Body of pancreas (tissue), 4 donors: ENCODE results near the gene CHPF2. TPM values are rescaled to one million over a fixed set of nuclear protein-coding genes. Genes with fewer than 3 reads are reported as not detected.
A peak's percentile ranks its signal among the peaks of the same experiment; 100 is the strongest.

Experiments
- ATAC-seq: fragments of 150-250 bp; one replicate; pipeline ENCODE4 v1.9.1; 2016
- DNase-seq, 4 donors: peaks; one replicate each; pipeline ENCODE4 v3.0.0-alpha.2; 2019
- H3K27ac ChIP-seq, 4 donors: fragments of 200-600 bp; sonication (generic); 1 replicate in 3 of 4; 2 replicates in 1 of 4; pipeline versions ENCODE4 v1.5.1 to v1.6.1; 2016 to 2019; ENCODE audit warnings: mild to moderate bottlenecking in 1 of 4, mixed read lengths in 1 of 4, moderate library complexity in 1 of 4
- H3K27me3 ChIP-seq, 2 donors: fragments of 200-600 bp; sonication (generic); one replicate each; pipeline ENCODE4 v1.6.0; 2016; ENCODE audit warnings: mild to moderate bottlenecking in 1 of 2
- H3K36me3 ChIP-seq, 2 donors: fragments of 200-600 bp; sonication (generic); replicated peaks in 1 of 2; 2 replicates each; pipeline ENCODE4 v1.5.1; 2016; ENCODE audit warnings: low read depth in 2 of 2; ENCODE audit not compliant: insufficient read depth in 1 of 2
- H3K4me1 ChIP-seq: fragments of 200-600 bp; sonication (generic); one replicate; pipeline ENCODE4 v1.6.0; 2016
- H3K4me3 ChIP-seq, 2 donors: fragments of 200-600 bp; sonication (generic); 1 replicate in 1 of 2; 2 replicates in 1 of 2; pipeline ENCODE4 v1.5.1; 2016 to 2019
- H3K9me3 ChIP-seq, 3 donors: fragments of 200-600 bp; sonication (generic); 1 replicate in 2 of 3; 2 replicates in 1 of 3; pipeline ENCODE4 v1.5.1; 2016
- POLR2A ChIP-seq, 3 donors: fragments of 450-650 bp; IDR thresholded peaks; one replicate each; pipeline ENCODE4 v1.6.1; 2016; ENCODE audit warnings: antibody characterized with exemption in 3 of 3, mild to moderate bottlenecking in 2 of 3
- WGBS, 2 donors: methylation state at CpG; one replicate each; pipeline ENCODE4 v1.1.5; 2017; 5-methylcytosine and 5-hydroxymethylcytosine counted together
- intact Hi-C: fragments of 100-400 bp; cut with DNase I; formaldehyde crosslinking; loops from one replicate; pipeline ENCODE4 v1.15.1; 2023
- total RNA-seq, 2 donors: library from RNA; depleted of rRNA; stranded (reverse); fragments of >200 nt; gene quantifications; one replicate each; pipeline ENCODE4 v1.1.0, GENCODE V29; 2016
- TF ChIP-seq, protein P1 (sequence below), 7 experiments: fragments of 450-650 bp in 4 of 7; fragments of 200-600 bp in 3 of 7; sonication (generic) in 3 of 7; IDR thresholded peaks; one replicate each; pipeline ENCODE4 v1.5.1; 2016 to 2019; ENCODE audit warnings: antibody characterized with exemption in 7 of 7

Gene CHPF2
- total RNA-seq, 2 donors from 2014 or later: 24.4 to 52.1 TPM

DNA sequence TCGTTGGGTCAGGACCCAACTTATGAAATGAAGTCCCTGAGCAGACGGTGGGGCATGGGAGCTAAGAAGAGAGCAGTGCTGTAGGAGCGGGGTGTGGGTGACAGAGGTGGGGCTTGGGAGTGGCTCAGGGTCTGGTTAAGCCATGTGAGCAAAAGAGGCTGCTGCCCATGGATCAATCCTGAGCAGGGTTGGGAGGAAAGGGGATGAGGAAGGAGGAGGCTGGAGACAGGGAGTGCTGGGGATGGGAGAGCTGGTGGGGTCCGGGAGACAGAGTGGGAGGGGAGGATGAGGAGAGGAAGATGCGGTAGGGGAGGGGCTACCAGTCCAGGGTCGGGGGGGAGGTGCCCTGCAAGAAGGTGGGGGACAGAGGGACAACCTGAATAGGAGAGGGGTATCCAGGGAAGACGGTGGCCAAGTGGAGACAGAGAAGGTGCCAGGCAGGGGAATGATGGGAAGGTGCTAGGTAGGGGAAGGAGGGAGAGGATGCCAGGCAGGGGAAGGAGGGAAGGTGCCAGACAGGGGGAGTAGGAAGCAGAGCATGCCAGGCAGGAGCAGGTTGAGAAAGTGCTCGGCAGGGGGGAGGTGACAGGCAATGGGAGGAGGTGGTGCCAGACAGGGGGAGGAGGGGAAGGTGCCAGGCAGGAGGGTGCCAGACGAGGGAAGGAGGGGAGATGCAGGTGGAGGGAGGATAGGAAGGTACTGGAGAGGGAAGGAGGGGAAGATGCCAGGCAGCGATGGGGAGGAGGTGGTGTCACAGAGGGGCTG is 43.7 kb downstream of the CHPF2 start:
- Histone ChIP-seq H3K9me3 (no peaks in the 10 kb centered on the region), H3K4me3 (no peak overlapping the region), H3K27me3 (no peaks in the 10 kb centered on the region), H3K36me3 (no peaks in the 10 kb centered on the region), H3K4me1 (peaks cover 28% of the 10 kb centered on the region), H3K27ac (peak overlapping the region in 2 of 4 donors; percentile 13 to 42)
- intact Hi-C loops: no loop called here
- DNase-seq (peak in 3 of 4 donors; percentile 43 to 66 (median 61)), ATAC-seq (peak; percentile 25)
- no peak for TF ChIP-seq POLR2A (IDR thresholded peaks at IDR 0.05)
- TF ChIP-seq, protein P1, sequence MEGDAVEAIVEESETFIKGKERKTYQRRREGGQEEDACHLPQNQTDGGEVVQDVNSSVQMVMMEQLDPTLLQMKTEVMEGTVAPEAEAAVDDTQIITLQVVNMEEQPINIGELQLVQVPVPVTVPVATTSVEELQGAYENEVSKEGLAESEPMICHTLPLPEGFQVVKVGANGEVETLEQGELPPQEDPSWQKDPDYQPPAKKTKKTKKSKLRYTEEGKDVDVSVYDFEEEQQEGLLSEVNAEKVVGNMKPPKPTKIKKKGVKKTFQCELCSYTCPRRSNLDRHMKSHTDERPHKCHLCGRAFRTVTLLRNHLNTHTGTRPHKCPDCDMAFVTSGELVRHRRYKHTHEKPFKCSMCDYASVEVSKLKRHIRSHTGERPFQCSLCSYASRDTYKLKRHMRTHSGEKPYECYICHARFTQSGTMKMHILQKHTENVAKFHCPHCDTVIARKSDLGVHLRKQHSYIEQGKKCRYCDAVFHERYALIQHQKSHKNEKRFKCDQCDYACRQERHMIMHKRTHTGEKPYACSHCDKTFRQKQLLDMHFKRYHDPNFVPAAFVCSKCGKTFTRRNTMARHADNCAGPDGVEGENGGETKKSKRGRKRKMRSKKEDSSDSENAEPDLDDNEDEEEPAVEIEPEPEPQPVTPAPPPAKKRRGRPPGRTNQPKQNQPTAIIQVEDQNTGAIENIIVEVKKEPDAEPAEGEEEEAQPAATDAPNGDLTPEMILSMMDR (IDR thresholded peaks at IDR 0.05): no peak
- 19 to 23% methylated on average over 10 of the region's 10 CpGs for WGBS, 2 donors

DNA sequence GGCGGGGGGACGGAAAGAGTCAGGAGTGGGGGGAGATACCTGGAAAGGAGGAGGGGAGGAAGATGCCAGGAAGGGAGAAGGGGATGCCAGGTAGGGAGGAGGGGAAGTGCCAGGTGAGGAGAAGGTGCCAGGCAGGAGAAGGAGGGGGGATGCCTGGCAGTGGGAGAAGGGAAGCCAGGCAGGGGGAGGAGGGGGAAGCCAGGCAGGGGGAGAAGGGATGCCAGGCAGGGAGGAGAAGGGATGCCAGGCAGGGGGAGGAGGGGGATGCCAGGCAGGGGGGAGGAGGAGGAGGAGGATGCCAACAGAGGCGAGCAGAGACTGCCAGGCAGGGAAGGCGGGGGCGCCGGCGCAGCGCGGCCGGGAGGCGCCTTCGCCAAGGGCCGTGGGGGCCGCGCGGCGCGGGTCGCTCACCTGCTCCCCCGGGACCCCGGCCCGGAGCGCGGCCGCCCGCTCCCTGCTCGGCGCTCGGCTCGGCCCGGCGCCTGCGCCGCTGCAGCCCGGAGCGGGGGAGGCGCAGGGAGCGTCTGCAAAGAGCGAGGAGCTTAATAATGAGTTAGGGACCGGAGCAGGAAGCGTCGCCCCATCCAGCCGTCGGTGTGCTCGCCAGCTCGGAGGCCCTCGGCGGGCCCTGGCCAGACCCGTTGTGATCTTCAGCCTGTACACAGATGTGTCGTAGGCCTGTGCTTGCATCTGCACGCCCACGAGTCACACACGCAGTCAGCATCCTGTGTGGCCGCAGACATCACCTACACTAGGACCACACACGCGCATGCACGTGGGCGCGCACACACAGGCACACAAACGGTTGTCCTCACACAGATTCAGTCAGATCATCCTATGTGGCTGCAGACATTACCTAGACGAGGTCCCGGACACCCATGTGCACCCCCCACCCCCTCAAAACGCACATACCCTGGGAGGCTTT is 44.6 kb downstream of the CHPF2 start:
- no peaks in the 10 kb centered on the region for H3K9me3 ChIP-seq
- peaks cover 24% of the 10 kb centered on the region for H3K4me1 ChIP-seq
- intact Hi-C loops: no loop called here
- H3K27ac ChIP-seq: peak overlapping the region in 2 of 4 donors; percentile 12 to 13
- H3K36me3 ChIP-seq: no peaks in the 10 kb centered on the region
- TF ChIP-seq, protein P1 (IDR thresholded peaks at IDR 0.05): no peak
- no peak for TF ChIP-seq POLR2A (IDR thresholded peaks at IDR 0.05)
- WGBS, 2 donors: 0 to 3% methylated on average over 22 to 55 of the region's 63 CpGs
- DNase-seq (peak; percentile 35 to 59 (median 50)), ATAC-seq (peak; percentile 69)
- H3K27me3 ChIP-seq: no peaks in the 10 kb centered on the region
- H3K4me3 ChIP-seq: no peak overlapping the region

DNA sequence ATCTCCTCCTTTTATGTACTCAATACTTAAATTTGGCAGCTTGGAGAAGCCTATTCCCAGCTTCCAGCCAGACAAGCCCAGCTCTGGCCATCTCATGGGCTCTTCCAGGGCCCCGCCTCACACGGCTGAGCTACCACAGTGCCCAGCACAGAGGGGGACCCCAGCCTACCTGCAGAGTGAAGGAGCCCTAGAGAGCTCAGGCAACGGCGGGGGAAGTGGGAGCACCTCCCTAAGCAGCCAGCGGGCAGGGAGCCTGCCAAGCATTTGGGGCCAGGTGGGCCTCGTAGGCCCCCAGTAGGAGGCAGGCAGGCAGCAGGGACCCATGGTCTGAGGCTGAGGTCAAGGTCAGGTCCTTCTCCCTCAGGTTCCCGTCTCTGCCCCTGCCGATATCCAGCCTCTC is 45.3 kb downstream of the CHPF2 start:
- Histone ChIP-seq H3K9me3 (no peaks in the 10 kb centered on the region), H3K4me3 (no peak overlapping the region), H3K4me1 (peaks cover 17% of the 10 kb centered on the region), H3K27me3 (peaks cover 0 to under 1% of the 10 kb centered on the region in 2 donors), H3K27ac (no peak overlapping the region), H3K36me3 (no peaks in the 10 kb centered on the region)
- intact Hi-C loops: no loop called here
- DNase-seq (no peak), ATAC-seq (no peak)
- WGBS, 2 donors: 44 to 54% methylated on average over 3 to 8 of the region's 8 CpGs
- TF ChIP-seq, protein P1 (IDR thresholded peaks at IDR 0.05): no peak
- no peak for TF ChIP-seq POLR2A (IDR thresholded peaks at IDR 0.05)

DNA sequence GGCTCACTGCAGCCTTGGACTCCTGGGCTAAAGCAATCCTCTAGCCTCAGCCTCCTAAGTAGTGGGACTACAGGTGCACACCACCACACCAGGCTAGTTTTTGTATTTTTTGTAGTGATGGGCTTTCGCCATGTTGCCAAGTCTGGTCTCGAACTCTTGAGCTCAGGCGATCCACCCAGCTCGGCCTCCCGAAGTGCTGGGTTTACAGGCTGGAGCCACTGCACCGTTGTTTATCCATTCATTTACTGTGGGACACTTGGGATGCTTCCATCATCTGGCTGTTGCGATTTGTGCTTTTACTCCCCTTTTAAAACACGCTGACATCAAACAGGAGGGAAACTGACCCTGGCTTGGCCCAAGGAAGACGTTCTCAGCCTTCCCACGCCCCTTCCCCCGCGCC is 46.7 kb downstream of the CHPF2 start:
- H3K27me3 ChIP-seq: peaks cover 0 to 3% of the 10 kb centered on the region in 2 donors
- no peaks in the 10 kb centered on the region for H3K36me3 ChIP-seq
- peaks cover 17% of the 10 kb centered on the region for H3K4me1 ChIP-seq
- intact Hi-C loops: no loop called here
- no peak overlapping the region for H3K4me3 ChIP-seq
- H3K27ac ChIP-seq: no peak overlapping the region
- H3K9me3 ChIP-seq: no peaks in the 10 kb centered on the region
- TF ChIP-seq POLR2A (IDR thresholded peaks at IDR 0.05): no peak
- TF ChIP-seq, protein P1 (IDR thresholded peaks at IDR 0.05): no peak
- ATAC-seq (no peak), DNase-seq (no peak)
- WGBS, 2 donors: 81 to 89% methylated on average over 12 of the region's 12 CpGs
